Measurements from ENCODE around the gene EME1.
"Not testable (repeated sequence)": the region's sequence is repeated elsewhere in the genome, so short reads cannot be mapped to it uniquely, and the experiment has no call there.

EME1 gene

GRCh38 chr17:50396261-50397110, 23.5 kb downstream of the EME1 start:
- DNase-seq, result peak; percentile 65

DNA sequence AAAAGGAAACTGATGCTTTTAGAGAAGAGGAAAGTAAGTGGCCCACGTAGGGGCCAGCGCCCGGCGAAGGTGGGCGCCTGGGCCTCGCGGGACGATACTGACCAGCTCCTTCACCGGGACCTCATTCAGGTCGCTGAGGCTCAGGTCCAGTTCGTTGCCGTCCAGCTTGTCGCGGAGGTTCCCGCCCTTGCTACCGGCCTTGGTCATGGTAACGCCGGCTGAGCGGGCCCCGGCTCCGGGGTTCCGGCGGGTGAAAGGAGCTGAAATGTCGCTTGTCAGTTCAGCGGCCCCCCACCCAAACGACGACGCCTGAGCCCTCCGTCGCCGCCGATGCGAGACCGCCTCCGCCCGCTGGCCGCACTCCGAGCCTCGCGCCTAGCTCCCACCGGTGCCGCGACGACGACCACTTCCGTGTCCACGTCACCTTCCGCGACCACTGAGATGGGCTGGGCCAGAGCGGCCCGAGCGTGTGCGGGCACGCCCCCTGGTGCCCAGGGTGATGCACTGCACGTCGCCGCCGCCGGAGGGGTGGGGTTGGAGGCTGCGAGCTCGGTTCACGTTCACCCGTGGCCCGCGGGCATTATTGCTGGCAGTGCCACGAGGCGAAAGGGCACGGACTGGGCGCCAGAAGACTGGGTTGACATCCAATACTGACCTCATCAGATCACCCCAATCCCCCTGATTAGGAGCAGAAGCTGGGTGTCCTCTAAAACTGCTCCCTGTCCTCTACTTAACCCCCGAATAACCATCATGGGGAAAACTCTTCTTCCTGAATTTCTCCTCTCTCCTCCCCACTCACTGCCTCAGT, 24.3 kb downstream of the EME1 start, which contains the start of gene LRRC59:
TSS of gene LRRC59 (minus strand) at position 413 of the 808 bp plus-strand sequence. CDS start at position 207, 206 bp downstream.
- peak; percentile 84 for DNase-seq

DNA sequence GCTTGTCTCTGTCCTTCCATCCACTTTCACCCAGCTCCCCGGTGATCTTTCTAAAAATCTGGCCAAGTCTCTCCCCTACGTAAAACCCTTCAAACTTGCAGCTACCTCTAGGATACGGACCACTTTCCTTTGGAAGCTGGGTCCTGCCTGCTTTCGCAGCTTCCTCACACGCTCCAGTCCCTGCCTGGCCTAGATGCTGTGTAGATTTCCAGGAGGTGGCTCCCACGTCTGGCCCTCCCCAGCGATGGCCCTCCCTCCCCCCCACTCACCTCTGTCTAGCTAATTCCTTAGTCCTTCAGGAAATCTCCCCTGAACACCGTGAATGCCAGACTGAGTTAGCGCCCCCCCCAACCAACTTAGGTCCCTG, 24.9 kb downstream of the EME1 start:
- DNase-seq, result no peak

DNA sequence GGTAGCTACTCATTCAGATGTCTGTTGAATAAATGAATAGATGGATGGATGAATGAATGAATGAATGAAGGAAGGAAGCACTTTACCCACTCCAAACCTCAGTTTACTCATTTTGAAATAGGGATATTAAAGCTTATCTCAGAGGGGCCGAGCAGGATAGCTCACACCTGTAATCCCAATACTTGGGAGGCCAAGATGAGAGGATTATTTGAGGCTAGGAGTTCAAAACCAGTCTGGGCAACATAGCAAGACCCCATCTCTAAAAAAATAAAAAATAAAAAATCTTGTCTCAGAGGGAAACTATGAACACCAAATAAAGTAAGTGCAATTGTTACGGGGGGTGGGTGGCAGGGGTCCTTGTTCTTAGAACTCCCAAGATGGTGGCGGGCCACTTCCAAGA, 25.6 kb downstream of the EME1 start:
- DNase-seq, result not testable (repeated sequence)

- not testable (repeated sequence) for DNase-seq
Observed at GRCh38 chr17:50399591-50399990, 26.6 kb downstream of the EME1 start.

DNA sequence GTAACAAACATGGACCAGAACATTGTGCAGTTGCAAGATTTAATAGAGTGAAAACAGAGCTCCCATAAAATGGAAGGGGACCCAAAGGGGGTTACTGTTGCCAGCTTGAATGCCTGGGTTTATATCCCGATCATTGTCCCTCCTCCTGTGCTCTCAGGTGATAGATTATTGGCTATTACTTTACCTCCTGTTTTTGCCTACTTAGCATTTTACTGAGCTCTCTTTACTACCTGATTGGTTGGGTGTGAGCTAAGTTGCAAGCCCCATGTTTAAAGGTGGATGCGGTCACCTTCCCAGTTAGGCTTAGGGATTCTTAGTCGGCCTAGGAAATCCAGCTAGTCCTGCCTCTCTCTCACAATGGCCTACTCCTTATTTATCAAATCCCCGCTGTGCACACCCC, 32.3 kb downstream of the EME1 start:
- not testable (repeated sequence) for DNase-seq

- no peak for DNase-seq
Observed at GRCh38 chr17:50406578-50406977, 33.5 kb downstream of the EME1 start.

GRCh38 chr17:50407921-50408320, 34.9 kb downstream of the EME1 start:
- no peak for DNase-seq

GRCh38 chr17:50412188-50412732, 39.2 kb downstream of the EME1 start:
- peak; percentile 26 for DNase-seq

GRCh38 chr17:50414808-50415207, 41.8 kb downstream of the EME1 start:
- no peak for DNase-seq

GRCh38 chr17:50419577-50419976, 46.5 kb downstream of the EME1 start:
- DNase-seq, result not testable (repeated sequence)

DNA sequence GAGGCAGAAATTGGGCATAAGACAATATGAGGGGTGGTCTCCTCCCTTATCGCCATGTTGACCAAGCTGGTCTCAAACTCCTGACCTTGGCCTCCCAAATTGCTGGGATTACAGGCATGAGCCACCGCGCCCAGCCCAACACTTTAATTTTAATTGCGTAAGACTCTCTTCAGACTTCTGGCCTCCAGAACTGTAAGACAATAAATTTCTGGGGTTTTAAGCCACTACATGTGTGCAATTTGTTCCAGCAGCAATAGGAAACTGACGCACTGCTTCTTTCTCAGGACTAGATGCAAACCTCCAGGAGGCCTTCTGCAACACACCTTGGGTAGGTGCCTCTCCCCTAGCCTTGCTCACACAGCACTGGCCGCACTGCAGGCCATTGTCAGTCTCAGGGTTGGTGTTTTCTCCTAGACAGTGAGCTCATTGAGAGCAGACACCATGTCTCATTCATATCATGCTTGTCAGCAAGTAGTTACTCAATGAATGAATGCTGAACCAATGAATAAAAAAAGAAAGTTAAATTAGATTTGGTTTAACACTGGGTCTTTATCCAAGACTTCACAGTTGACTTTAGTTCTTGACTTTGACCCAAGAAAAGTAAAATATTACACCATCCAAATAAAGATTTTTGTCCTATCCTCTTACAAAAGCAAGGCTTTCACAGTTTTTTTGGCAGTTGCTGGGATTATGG, 47.5 kb downstream of the EME1 start:
- DNase-seq, result no peak

GRCh38 chr17:50421308-50422051, 48.5 kb downstream of the EME1 start:
- DNase-seq, result peak; percentile 46

- no peak for DNase-seq
Observed at GRCh38 chr17:50422738-50423137, 49.7 kb downstream of the EME1 start.

- no peak for DNase-seq
Observed at GRCh38 chr17:50423553-50424159, 50.6 kb downstream of the EME1 start.

GRCh38 chr17:50424246-50424995, 51.4 kb downstream of the EME1 start:
- DNase-seq, result peak; percentile 47

GRCh38 chr17:50424996-50425681, 52.1 kb downstream of the EME1 start:
- DNase-seq, result no peak

DNA sequence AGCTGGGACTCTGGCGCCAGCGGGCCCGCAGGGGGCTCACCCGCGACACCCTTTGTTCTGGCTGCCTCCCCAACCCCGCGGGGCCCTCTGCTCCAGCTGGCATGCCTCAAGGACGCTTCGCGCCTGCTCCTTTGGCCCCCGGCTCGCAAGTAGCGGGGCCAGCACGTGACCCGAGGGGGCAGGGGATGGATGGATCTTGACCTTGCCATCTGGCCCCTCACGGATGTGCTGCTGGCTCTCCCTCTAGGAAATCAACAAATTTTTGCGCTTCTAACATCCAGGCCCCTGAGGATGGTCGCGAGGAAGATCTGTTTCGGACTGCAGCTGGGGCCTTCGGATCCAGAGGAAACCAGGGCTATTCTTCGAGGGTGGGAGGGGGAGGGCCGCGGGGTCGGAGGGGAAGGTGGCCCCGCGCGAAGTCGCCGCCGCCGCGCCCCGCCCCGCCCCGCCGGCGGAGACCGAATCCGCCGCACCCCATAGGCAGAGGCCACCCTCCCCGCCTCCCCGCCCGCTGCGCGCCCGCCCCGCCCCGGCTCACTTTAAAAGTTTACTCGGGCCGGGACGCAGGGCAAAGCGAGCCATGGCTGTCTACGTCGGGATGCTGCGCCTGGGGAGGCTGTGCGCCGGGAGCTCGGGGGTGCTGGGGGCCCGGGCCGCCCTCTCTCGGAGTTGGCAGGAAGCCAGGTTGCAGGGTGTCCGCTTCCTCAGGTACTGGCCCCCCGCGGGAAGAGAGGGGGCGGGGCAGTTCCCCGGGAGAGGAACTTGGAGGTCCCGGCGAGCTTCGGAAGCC, 52.8 kb downstream of the EME1 start, which contains the start of gene ACSF2:
TSS of gene ACSF2 (plus strand) at position 537 of the 790 bp plus-strand sequence. CDS start at position 581, 44 bp downstream.
- DNase-seq, result peak; percentile 44

DNA sequence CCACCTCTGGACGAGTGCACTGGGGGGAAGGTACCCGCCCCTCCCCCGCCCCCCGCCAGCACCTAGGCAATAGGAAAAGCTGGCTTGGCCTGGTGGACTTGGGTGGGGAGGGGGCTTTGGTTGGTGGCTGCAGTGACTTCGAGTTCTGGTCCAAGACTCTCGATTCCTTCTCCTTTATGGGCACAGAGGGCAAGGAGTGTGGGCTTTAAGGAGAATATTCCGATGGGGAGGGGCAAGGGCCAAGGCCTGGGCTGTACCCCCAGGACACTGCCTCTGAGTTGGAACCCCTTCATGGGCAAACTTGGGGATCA, 53.4 kb downstream of the EME1 start:
- no peak for DNase-seq
